GM23338 (cell line): ENCODE measurements around the gene CTNND2. TPM values are rescaled to one million over a fixed set of nuclear protein-coding genes. Genes with fewer than 3 reads are reported as not detected.

ENCODE experiments used
- ATAC-seq: fragments of 200-7000 bp; cut with Tn5 transposase; 3 replicates; pipeline ENCODE4 v1.9.1; 2020
- DNase-seq: peaks from one replicate; pipeline ENCODE4 v3.0.0-alpha.2; 2015; ENCODE audit warnings: low spot score
- H2AFZ ChIP-seq: fragments of 200-600 bp; sonication (generic); 2 replicates; pipeline ENCODE4 v1.8.0; 2016; ENCODE audit warnings: antibody characterized with exemption, mild to moderate bottlenecking, moderate library complexity
- H3F3A ChIP-seq: fragments of 200-600 bp; sonication (generic); replicated peaks from 2 replicates; pipeline ENCODE4 v1.8.0; 2017; ENCODE audit warnings: antibody characterized with exemption, mixed run types, low read depth
- H3K27ac ChIP-seq: fragments of 200-600 bp; sonication (generic); 2 replicates; pipeline ENCODE4 v1.6.1; 2016; ENCODE audit warnings: low read depth
- H3K27me3 ChIP-seq: fragments of 200-600 bp; sonication (generic); 2 replicates; pipeline ENCODE4 v1.8.0; 2016; ENCODE audit warnings: mild to moderate bottlenecking, mixed run types, moderate library complexity; ENCODE audit not compliant: insufficient read depth
- H3K36me3 ChIP-seq: fragments of 200-600 bp; sonication (generic); 2 replicates; pipeline ENCODE4 v1.8.0; 2016; ENCODE audit warnings: mild to moderate bottlenecking; ENCODE audit not compliant: insufficient read depth
- H3K4me1 ChIP-seq: fragments of 200-600 bp; sonication (generic); 2 replicates; pipeline ENCODE4 v1.8.0; 2016; ENCODE audit warnings: mild to moderate bottlenecking, moderate library complexity; ENCODE audit not compliant: insufficient read depth
- H3K4me2 ChIP-seq: fragments of 200-600 bp; sonication (generic); 2 replicates; pipeline ENCODE4 v1.7.1; 2017; ENCODE audit warnings: mixed run types
- H3K4me3 ChIP-seq: fragments of 200-600 bp; sonication (generic); 2 replicates; pipeline ENCODE4 v1.6.1; 2016; ENCODE audit warnings: mixed run types
- H3K79me2 ChIP-seq: fragments of 200-600 bp; sonication (generic); replicated peaks from 2 replicates; pipeline ENCODE4 v1.8.0; 2017; ENCODE audit warnings: mild to moderate bottlenecking; ENCODE audit not compliant: insufficient read depth
- H3K9me2 ChIP-seq: fragments of 200-600 bp; sonication (generic); 2 replicates; pipeline ENCODE4 v1.8.0; 2017; ENCODE audit not compliant: insufficient read depth
- H4K20me1 ChIP-seq: fragments of 200-600 bp; sonication (generic); replicated peaks from 2 replicates; pipeline ENCODE4 v1.8.0; 2017; ENCODE audit warnings: mild to moderate bottlenecking; ENCODE audit not compliant: insufficient read depth
- H3K27ac Mint-ChIP-seq: 2 replicates; pipeline ENCODE4 v1.8.0; 2020; ENCODE audit warnings: inconsistent platforms, mild to moderate bottlenecking, moderate library complexity, mixed read lengths
- H3K27me3 Mint-ChIP-seq: 3 replicates; pipeline ENCODE4 v1.8.0; 2022; ENCODE audit warnings: low read depth, mild to moderate bottlenecking, moderate library complexity, mixed read lengths, inconsistent platforms; ENCODE audit not compliant: insufficient read depth, poor library complexity
- H3K36me3 Mint-ChIP-seq: 3 replicates; pipeline ENCODE4 v1.8.0; 2021; ENCODE audit warnings: low read depth, mild to moderate bottlenecking, inconsistent platforms, moderate library complexity, mixed read lengths
- H3K4me1 Mint-ChIP-seq: 3 replicates; pipeline ENCODE4 v1.8.0; 2020; ENCODE audit warnings: mild to moderate bottlenecking, inconsistent platforms, mixed read lengths
- H3K4me3 Mint-ChIP-seq: 3 replicates; pipeline ENCODE4 v1.8.0; 2021; ENCODE audit warnings: moderate library complexity, mild to moderate bottlenecking, inconsistent platforms, mixed read lengths
- H3K9me3 Mint-ChIP-seq: 3 replicates; pipeline ENCODE4 v1.8.0; 2020; ENCODE audit warnings: moderate library complexity, mild to moderate bottlenecking, inconsistent platforms, mixed read lengths
- CREB1 ChIP-seq: fragments of 250-450 bp; sonication (Bioruptor Pico); IDR thresholded peaks from 2 replicates; pipeline ENCODE4 v1.5.0; 2020; ENCODE audit warnings: low read depth, mild to moderate bottlenecking, moderate library complexity
- EZH2 ChIP-seq: fragments of 200-600 bp; sonication (generic); IDR thresholded peaks from one replicate; pipeline ENCODE4 v1.8.0; 2017; ENCODE audit warnings: antibody characterized with exemption, mild to moderate bottlenecking, low read depth; ENCODE audit not compliant: unreplicated experiment
- EZH2phosphoT487 ChIP-seq: fragments of 200-600 bp; sonication (generic); IDR thresholded peaks from one replicate; pipeline ENCODE4 v1.8.1; 2018; ENCODE audit warnings: antibody characterized with exemption; ENCODE audit not compliant: unreplicated experiment
- JUNB ChIP-seq: IDR thresholded peaks from one replicate; pipeline ENCODE4 v1.6.1; 2016; ENCODE audit warnings: antibody characterized with exemption; ENCODE audit not compliant: unreplicated experiment
- NANOG ChIP-seq: IDR thresholded peaks from 2 replicates; pipeline ENCODE4 v1.6.1; 2016; ENCODE audit warnings: antibody characterized with exemption, borderline replicate concordance
- POLR2AphosphoS5 ChIP-seq: IDR thresholded peaks from 2 replicates; pipeline ENCODE4 v1.6.1; 2016; ENCODE audit warnings: antibody characterized with exemption, low read depth
- STAT1 ChIP-seq: IDR thresholded peaks from one replicate; pipeline ENCODE4 v1.6.1; 2016; ENCODE audit warnings: antibody characterized with exemption; ENCODE audit not compliant: unreplicated experiment
- ZNF114 ChIP-seq: fragments of 250-450 bp; sonication (Bioruptor Pico); IDR thresholded peaks from 2 replicates; pipeline ENCODE4 v1.5.0; 2020; ENCODE audit warnings: mild to moderate bottlenecking, moderate library complexity
- ZNF331 ChIP-seq: fragments of 250-450 bp; sonication (Bioruptor Pico); IDR thresholded peaks from 2 replicates; pipeline ENCODE4 v1.5.0; 2020; ENCODE audit warnings: low read depth, mild to moderate bottlenecking, moderate library complexity
- polyA plus RNA-seq: library from polyadenylated mRNA; unstranded; fragments of >200 nt; fragmentation: Nextera tagmentation; extraction: Ambion mirVana; gene quantifications from 2 replicates; pipeline ENCODE4 v1.2.1, GENCODE V29; 2016
- total RNA-seq: library from RNA; depleted of rRNA; stranded (reverse); fragments of >200 nt; shearing (Covaris generic); gene quantifications from 2 replicates; pipeline ENCODE4 v1.2.3, GENCODE V29; 2014
- TF ChIP-seq, protein P1 (sequence below), 2 experiments: fragments of 200-600 bp in 1 of 2; sonication (generic) in 1 of 2; conservative IDR thresholded peaks; 2 replicates each; pipeline versions ENCODE4 v1.5.1 to v1.6.1; 2016 to 2017; ENCODE audit warnings: antibody characterized with exemption in 2 of 2, low read depth in 2 of 2, mild to moderate bottlenecking in 2 of 2, moderate library complexity in 1 of 2
- TF ChIP-seq, protein P2 (sequence below): IDR thresholded peaks from one replicate; pipeline ENCODE4 v1.6.1; 2018; ENCODE audit warnings: antibody characterized with exemption; ENCODE audit not compliant: unreplicated experiment
- TF ChIP-seq, protein P3 (sequence below): fragments of 250-450 bp; sonication (Bioruptor Pico); IDR thresholded peaks from 2 replicates; pipeline ENCODE4 v1.5.0; 2020; ENCODE audit warnings: mild to moderate bottlenecking, moderate library complexity
- TF ChIP-seq, protein P4 (sequence below): IDR thresholded peaks from 2 replicates; pipeline ENCODE4 v1.6.1; 2016; ENCODE audit warnings: antibody characterized with exemption

CTNND2 gene
- total and polyA plus RNA-seq, 2 experiments from 2014 or later, result 5.1 to 7.0 TPM

DNA sequence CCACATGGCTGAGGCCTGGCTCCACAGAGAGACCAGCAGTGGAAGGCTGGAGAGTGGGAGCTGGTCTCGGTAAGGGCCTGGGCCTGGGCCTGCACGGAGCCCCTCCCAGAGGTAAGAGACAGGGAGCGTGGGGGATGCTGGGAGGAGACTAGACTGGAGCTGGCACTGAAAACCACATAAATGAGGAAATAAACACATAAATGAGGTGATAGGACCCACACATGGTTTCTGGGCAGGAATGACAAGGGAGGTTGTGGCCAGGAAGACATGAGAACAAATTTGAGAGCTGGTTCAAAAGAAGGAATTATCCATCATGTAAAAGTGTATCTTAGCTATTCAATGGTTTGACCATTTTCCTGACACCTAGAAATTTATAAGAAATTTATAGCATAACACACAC is 691.5 kb downstream of the CTNND2 start:
- Mint-ChIP-seq H3K27me3 (no peaks in the 10 kb centered on the region), H3K4me1 (peaks cover 9% of the 10 kb centered on the region; the same call in 2 of the 3 replicates), H3K9me3 (peaks cover 3% of the 10 kb centered on the region; the same call in 1 of the 3 replicates), H3K27ac (no peak overlapping the region), H3K4me3 (no peak overlapping the region), H3K36me3 (no peaks in the 10 kb centered on the region; the same call in 2 of the 3 replicates)
- no peak overlapping the region for H2AFZ ChIP-seq
- no peaks in the 10 kb centered on the region for H3K27me3 ChIP-seq
- H3K4me2 ChIP-seq, result no peak overlapping the region
- no peaks in the 10 kb centered on the region for H3K79me2 ChIP-seq
- H3K36me3 ChIP-seq, result no peaks in the 10 kb centered on the region
- no peak overlapping the region for H3K27ac ChIP-seq
- no peaks in the 10 kb centered on the region for H3K4me1 ChIP-seq
- H3F3A ChIP-seq, result no peaks in the 10 kb centered on the region
- no peaks in the 10 kb centered on the region for H4K20me1 ChIP-seq
- DNase-seq (no peak), ATAC-seq (no peak)
- no peak overlapping the region for H3K4me3 ChIP-seq
- peaks cover 10% of the 10 kb centered on the region for H3K9me2 ChIP-seq
- TF ChIP-seq STAT1 (no peak), NANOG (no peak), ZNF114 (CRISPR knock-in tag) (no peak), JUNB (no peak), ZNF331 (CRISPR knock-in tag) (no peak), POLR2AphosphoS5 (no peak), EZH2phosphoT487 (no peak), EZH2 (no peak), CREB1 (CRISPR knock-in tag) (no peak)
- TF ChIP-seq, protein P1, sequence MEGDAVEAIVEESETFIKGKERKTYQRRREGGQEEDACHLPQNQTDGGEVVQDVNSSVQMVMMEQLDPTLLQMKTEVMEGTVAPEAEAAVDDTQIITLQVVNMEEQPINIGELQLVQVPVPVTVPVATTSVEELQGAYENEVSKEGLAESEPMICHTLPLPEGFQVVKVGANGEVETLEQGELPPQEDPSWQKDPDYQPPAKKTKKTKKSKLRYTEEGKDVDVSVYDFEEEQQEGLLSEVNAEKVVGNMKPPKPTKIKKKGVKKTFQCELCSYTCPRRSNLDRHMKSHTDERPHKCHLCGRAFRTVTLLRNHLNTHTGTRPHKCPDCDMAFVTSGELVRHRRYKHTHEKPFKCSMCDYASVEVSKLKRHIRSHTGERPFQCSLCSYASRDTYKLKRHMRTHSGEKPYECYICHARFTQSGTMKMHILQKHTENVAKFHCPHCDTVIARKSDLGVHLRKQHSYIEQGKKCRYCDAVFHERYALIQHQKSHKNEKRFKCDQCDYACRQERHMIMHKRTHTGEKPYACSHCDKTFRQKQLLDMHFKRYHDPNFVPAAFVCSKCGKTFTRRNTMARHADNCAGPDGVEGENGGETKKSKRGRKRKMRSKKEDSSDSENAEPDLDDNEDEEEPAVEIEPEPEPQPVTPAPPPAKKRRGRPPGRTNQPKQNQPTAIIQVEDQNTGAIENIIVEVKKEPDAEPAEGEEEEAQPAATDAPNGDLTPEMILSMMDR (conservative IDR thresholded peaks at IDR 0.05; ENCODE audit: low read depth in 2 of 2), result no peak
- TF ChIP-seq, protein P2, sequence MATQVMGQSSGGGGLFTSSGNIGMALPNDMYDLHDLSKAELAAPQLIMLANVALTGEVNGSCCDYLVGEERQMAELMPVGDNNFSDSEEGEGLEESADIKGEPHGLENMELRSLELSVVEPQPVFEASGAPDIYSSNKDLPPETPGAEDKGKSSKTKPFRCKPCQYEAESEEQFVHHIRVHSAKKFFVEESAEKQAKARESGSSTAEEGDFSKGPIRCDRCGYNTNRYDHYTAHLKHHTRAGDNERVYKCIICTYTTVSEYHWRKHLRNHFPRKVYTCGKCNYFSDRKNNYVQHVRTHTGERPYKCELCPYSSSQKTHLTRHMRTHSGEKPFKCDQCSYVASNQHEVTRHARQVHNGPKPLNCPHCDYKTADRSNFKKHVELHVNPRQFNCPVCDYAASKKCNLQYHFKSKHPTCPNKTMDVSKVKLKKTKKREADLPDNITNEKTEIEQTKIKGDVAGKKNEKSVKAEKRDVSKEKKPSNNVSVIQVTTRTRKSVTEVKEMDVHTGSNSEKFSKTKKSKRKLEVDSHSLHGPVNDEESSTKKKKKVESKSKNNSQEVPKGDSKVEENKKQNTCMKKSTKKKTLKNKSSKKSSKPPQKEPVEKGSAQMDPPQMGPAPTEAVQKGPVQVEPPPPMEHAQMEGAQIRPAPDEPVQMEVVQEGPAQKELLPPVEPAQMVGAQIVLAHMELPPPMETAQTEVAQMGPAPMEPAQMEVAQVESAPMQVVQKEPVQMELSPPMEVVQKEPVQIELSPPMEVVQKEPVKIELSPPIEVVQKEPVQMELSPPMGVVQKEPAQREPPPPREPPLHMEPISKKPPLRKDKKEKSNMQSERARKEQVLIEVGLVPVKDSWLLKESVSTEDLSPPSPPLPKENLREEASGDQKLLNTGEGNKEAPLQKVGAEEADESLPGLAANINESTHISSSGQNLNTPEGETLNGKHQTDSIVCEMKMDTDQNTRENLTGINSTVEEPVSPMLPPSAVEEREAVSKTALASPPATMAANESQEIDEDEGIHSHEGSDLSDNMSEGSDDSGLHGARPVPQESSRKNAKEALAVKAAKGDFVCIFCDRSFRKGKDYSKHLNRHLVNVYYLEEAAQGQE, result no peak
- TF ChIP-seq, protein P3, sequence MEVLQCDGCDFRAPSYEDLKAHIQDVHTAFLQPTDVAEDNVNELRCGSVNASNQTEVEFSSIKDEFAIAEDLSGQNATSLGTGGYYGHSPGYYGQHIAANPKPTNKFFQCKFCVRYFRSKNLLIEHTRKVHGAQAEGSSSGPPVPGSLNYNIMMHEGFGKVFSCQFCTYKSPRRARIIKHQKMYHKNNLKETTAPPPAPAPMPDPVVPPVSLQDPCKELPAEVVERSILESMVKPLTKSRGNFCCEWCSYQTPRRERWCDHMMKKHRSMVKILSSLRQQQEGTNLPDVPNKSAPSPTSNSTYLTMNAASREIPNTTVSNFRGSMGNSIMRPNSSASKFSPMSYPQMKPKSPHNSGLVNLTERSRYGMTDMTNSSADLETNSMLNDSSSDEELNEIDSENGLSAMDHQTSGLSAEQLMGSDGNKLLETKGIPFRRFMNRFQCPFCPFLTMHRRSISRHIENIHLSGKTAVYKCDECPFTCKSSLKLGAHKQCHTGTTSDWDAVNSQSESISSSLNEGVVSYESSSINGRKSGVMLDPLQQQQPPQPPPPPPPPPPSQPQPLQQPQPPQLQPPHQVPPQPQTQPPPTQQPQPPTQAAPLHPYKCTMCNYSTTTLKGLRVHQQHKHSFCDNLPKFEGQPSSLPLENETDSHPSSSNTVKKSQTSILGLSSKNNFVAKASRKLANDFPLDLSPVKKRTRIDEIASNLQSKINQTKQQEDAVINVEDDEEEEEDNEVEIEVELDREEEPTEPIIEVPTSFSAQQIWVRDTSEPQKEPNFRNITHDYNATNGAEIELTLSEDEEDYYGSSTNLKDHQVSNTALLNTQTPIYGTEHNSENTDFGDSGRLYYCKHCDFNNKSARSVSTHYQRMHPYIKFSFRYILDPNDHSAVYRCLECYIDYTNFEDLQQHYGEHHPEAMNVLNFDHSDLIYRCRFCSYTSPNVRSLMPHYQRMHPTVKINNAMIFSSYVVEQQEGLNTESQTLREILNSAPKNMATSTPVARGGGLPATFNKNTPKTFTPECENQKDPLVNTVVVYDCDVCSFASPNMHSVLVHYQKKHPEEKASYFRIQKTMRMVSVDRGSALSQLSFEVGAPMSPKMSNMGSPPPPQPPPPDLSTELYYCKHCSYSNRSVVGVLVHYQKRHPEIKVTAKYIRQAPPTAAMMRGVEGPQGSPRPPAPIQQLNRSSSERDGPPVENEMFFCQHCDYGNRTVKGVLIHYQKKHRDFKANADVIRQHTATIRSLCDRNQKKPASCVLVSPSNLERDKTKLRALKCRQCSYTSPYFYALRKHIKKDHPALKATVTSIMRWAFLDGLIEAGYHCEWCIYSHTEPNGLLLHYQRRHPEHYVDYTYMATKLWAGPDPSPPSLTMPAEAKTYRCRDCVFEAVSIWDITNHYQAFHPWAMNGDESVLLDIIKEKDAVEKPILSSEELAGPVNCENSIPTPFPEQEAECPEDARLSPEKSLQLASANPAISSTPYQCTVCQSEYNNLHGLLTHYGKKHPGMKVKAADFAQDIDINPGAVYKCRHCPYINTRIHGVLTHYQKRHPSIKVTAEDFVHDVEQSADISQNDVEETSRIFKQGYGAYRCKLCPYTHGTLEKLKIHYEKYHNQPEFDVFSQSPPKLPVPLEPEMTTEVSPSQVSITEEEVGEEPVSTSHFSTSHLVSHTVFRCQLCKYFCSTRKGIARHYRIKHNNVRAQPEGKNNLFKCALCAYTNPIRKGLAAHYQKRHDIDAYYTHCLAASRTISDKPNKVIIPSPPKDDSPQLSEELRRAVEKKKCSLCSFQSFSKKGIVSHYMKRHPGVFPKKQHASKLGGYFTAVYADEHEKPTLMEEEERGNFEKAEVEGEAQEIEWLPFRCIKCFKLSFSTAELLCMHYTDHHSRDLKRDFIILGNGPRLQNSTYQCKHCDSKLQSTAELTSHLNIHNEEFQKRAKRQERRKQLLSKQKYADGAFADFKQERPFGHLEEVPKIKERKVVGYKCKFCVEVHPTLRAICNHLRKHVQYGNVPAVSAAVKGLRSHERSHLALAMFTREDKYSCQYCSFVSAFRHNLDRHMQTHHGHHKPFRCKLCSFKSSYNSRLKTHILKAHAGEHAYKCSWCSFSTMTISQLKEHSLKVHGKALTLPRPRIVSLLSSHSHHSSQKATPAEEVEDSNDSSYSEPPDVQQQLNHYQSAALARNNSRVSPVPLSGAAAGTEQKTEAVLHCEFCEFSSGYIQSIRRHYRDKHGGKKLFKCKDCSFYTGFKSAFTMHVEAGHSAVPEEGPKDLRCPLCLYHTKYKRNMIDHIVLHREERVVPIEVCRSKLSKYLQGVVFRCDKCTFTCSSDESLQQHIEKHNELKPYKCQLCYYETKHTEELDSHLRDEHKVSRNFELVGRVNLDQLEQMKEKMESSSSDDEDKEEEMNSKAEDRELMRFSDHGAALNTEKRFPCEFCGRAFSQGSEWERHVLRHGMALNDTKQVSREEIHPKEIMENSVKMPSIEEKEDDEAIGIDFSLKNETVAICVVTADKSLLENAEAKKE (CRISPR knock-in tag), result no peak
- TF ChIP-seq, protein P4, sequence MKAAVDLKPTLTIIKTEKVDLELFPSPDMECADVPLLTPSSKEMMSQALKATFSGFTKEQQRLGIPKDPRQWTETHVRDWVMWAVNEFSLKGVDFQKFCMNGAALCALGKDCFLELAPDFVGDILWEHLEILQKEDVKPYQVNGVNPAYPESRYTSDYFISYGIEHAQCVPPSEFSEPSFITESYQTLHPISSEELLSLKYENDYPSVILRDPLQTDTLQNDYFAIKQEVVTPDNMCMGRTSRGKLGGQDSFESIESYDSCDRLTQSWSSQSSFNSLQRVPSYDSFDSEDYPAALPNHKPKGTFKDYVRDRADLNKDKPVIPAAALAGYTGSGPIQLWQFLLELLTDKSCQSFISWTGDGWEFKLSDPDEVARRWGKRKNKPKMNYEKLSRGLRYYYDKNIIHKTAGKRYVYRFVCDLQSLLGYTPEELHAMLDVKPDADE, result no peak
